Gastroesophageal sphincter (tissue), 4 donors: ENCODE measurements around the gene TMEM169. TPM values are rescaled to one million over a fixed set of nuclear protein-coding genes. Genes with fewer than 3 reads are reported as not detected.

Source experiments
- ATAC-seq: fragments of 150-250 bp; one replicate; pipeline ENCODE4 v1.9.1; 2016; ENCODE audit warnings: mild to moderate bottlenecking, moderate library complexity
- H3K27ac ChIP-seq, 4 donors: fragments of 200-600 bp; sonication (generic) in 3 of 4; 1 replicate in 3 of 4; 2 replicates in 1 of 4; pipeline ENCODE4 v1.5.1; 2016 to 2019
- H3K27me3 ChIP-seq: fragments of 200-600 bp; sonication (generic); one replicate; pipeline ENCODE4 v1.5.1; 2019
- H3K36me3 ChIP-seq, 2 donors: fragments of 200-600 bp; sonication (generic); one replicate each; pipeline ENCODE4 v1.5.1; 2019; ENCODE audit warnings: control low read depth in 1 of 2
- H3K4me1 ChIP-seq, 3 donors: fragments of 200-600 bp; sonication (generic); 1 replicate in 2 of 3; 2 replicates in 1 of 3; pipeline ENCODE4 v1.5.1; 2016 to 2019; ENCODE audit warnings: control low read depth in 2 of 3
- H3K4me3 ChIP-seq, 2 donors: fragments of 200-600 bp; sonication (generic); one replicate each; pipeline ENCODE4 v1.5.1; 2019; ENCODE audit warnings: mild to moderate bottlenecking in 1 of 2, moderate library complexity in 1 of 2
- H3K9me3 ChIP-seq, 3 donors: fragments of 200-600 bp; sonication (generic); one replicate each; pipeline ENCODE4 v1.5.1; 2017 to 2019; ENCODE audit warnings: control low read depth in 2 of 3
- EP300 ChIP-seq: sonication (generic); formaldehyde crosslinking; IDR thresholded peaks from one replicate; pipeline ENCODE4 v1.6.1; 2017; ENCODE audit warnings: antibody characterized with exemption, mild to moderate bottlenecking
- POLR2A ChIP-seq, 2 donors: fragments of 450-650 bp; IDR thresholded peaks; one replicate each; pipeline ENCODE4 v1.6.1; 2017; ENCODE audit warnings: antibody characterized with exemption in 2 of 2, mild to moderate bottlenecking in 2 of 2, moderate library complexity in 1 of 2
- POLR2AphosphoS5 ChIP-seq: sonication (generic); formaldehyde crosslinking; IDR thresholded peaks from one replicate; pipeline ENCODE4 v1.6.1; 2017; ENCODE audit warnings: antibody characterized with exemption
- WGBS, 2 donors: methylation state at CpG; one replicate each; pipeline ENCODE4 v1.1.5; 2018; ENCODE audit warnings: low coverage in 1 of 2; 5-methylcytosine and 5-hydroxymethylcytosine counted together
- total RNA-seq, 4 donors: library from RNA; depleted of rRNA; stranded (reverse); fragments of >200 nt; gene quantifications; one replicate each; pipeline ENCODE4 v1.1.0, GENCODE V29; 2016
- TF ChIP-seq, protein P1 (sequence below), 4 experiments: fragments of 200-600 bp in 2 of 4; fragments of 450-650 bp in 2 of 4; sonication (generic) in 1 of 4; IDR thresholded peaks; one replicate each; pipeline ENCODE4 v1.5.1; 2017 to 2019; ENCODE audit warnings: antibody characterized with exemption in 4 of 4, mild to moderate bottlenecking in 2 of 4, moderate library complexity in 2 of 4

TMEM169 gene
- total RNA-seq, 4 donors from 2014 or later = 0.67 to 3.1 (median 0.78) TPM; not detected in 1

- 72 to 89% methylated on average over 2 of the region's 2 CpGs for WGBS, 2 donors
- ATAC-seq = no peak
- TF ChIP-seq POLR2AphosphoS5 (no peak), POLR2A (IDR thresholded peaks at IDR 0.05) (no peak)
These were observed 4.6 kb downstream of the TMEM169 start for GRCh38 chr2:216086207-216086893.

DNA sequence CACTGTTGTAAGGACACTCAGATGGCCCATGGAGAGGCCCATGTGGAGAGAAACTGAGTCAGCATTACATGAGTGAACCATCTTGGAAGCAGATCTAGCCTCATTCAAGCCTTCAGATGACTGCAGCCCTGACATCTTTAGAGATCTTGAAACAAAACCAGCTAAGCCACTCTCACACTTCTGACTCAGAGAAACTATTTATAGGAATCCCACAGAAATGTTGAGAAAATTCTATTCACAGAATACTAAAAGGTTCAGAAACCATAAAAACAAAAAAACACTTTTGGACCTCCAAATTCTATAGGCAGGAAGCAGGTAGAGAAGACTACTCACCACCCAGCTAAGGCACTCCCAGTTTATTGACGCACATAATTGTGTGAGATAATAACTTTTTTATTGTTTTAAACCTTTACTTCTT, 8.7 kb downstream of the TMEM169 start:
- Histone ChIP-seq H3K4me3 (no peak overlapping the region), H3K4me1 (no peaks in the 10 kb centered on the region), H3K9me3 (no peaks in the 10 kb centered on the region), H3K27ac (no peak overlapping the region), H3K36me3 (no peaks in the 10 kb centered on the region), H3K27me3 (no peaks in the 10 kb centered on the region)
- WGBS, 2 donors = 94 to 100% methylated on average over 1 of the region's 1 CpG
- no peak for TF ChIP-seq EP300
- no peak for TF ChIP-seq POLR2A (IDR thresholded peaks at IDR 0.05)
- no peak for TF ChIP-seq POLR2AphosphoS5
- TF ChIP-seq, protein P1, sequence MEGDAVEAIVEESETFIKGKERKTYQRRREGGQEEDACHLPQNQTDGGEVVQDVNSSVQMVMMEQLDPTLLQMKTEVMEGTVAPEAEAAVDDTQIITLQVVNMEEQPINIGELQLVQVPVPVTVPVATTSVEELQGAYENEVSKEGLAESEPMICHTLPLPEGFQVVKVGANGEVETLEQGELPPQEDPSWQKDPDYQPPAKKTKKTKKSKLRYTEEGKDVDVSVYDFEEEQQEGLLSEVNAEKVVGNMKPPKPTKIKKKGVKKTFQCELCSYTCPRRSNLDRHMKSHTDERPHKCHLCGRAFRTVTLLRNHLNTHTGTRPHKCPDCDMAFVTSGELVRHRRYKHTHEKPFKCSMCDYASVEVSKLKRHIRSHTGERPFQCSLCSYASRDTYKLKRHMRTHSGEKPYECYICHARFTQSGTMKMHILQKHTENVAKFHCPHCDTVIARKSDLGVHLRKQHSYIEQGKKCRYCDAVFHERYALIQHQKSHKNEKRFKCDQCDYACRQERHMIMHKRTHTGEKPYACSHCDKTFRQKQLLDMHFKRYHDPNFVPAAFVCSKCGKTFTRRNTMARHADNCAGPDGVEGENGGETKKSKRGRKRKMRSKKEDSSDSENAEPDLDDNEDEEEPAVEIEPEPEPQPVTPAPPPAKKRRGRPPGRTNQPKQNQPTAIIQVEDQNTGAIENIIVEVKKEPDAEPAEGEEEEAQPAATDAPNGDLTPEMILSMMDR (IDR thresholded peaks at IDR 0.05) = no peak
- no peak for ATAC-seq

More at GRCh38 chr2:216086207-216086893, 4.6 kb downstream of the TMEM169 start:
- no peak overlapping the region for H3K4me3 ChIP-seq
- no peaks in the 10 kb centered on the region for H3K27me3 ChIP-seq
- H3K4me1 ChIP-seq = peaks cover 0 to 12% (median 0%) of the 10 kb centered on the region in 3 donors
- no peaks in the 10 kb centered on the region for H3K9me3 ChIP-seq
- H3K36me3 ChIP-seq = no peaks in the 10 kb centered on the region
- no peak overlapping the region for H3K27ac ChIP-seq

- H3K4me1 ChIP-seq = no peaks in the 10 kb centered on the region
- H3K4me3 ChIP-seq = no peak overlapping the region
- ATAC-seq = no peak
- WGBS, 2 donors = 73 to 100% methylated on average over 1 to 2 of the region's 2 CpGs
- H3K9me3 ChIP-seq = no peaks in the 10 kb centered on the region
- H3K27me3 ChIP-seq = no peaks in the 10 kb centered on the region
- no peak overlapping the region for H3K27ac ChIP-seq
- TF ChIP-seq, protein P1 (IDR thresholded peaks at IDR 0.05) = no peak
- no peak for TF ChIP-seq EP300
- no peaks in the 10 kb centered on the region for H3K36me3 ChIP-seq
These were observed 10.9 kb downstream of the TMEM169 start for GRCh38 chr2:216092646-216093045.

- Histone ChIP-seq H3K4me1 (no peaks in the 10 kb centered on the region), H3K9me3 (no peaks in the 10 kb centered on the region), H3K36me3 (no peaks in the 10 kb centered on the region), H3K4me3 (no peak overlapping the region), H3K27ac (no peak overlapping the region), H3K27me3 (no peaks in the 10 kb centered on the region)
- ATAC-seq = no peak
- TF ChIP-seq, protein P1 (IDR thresholded peaks at IDR 0.05) = no peak
- no peak for TF ChIP-seq POLR2AphosphoS5
- no peak for TF ChIP-seq EP300
- TF ChIP-seq POLR2A (IDR thresholded peaks at IDR 0.05) = no peak
- 68 to 88% methylated on average over 3 of the region's 3 CpGs for WGBS, 2 donors
These were observed 13.0 kb downstream of the TMEM169 start for GRCh38 chr2:216094701-216095100.

- Histone ChIP-seq H3K4me1 (no peaks in the 10 kb centered on the region), H3K27ac (no peak overlapping the region), H3K27me3 (no peaks in the 10 kb centered on the region), H3K36me3 (peaks cover 0 to 7% of the 10 kb centered on the region in 2 donors), H3K4me3 (no peak overlapping the region), H3K9me3 (no peaks in the 10 kb centered on the region)
- 87 to 94% methylated on average over 9 of the region's 9 CpGs for WGBS, 2 donors
- no peak for ATAC-seq
- TF ChIP-seq POLR2AphosphoS5 (no peak), POLR2A (IDR thresholded peaks at IDR 0.05) (no peak), EP300 (no peak)
- TF ChIP-seq, protein P1 (IDR thresholded peaks at IDR 0.05) = no peak
These were observed 17.0 kb downstream of the TMEM169 start for GRCh38 chr2:216098421-216099334.
